ENCODE results near the gene GLMN.

The GLMN gene, protein sequence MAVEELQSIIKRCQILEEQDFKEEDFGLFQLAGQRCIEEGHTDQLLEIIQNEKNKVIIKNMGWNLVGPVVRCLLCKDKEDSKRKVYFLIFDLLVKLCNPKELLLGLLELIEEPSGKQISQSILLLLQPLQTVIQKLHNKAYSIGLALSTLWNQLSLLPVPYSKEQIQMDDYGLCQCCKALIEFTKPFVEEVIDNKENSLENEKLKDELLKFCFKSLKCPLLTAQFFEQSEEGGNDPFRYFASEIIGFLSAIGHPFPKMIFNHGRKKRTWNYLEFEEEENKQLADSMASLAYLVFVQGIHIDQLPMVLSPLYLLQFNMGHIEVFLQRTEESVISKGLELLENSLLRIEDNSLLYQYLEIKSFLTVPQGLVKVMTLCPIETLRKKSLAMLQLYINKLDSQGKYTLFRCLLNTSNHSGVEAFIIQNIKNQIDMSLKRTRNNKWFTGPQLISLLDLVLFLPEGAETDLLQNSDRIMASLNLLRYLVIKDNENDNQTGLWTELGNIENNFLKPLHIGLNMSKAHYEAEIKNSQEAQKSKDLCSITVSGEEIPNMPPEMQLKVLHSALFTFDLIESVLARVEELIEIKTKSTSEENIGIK

DNA sequence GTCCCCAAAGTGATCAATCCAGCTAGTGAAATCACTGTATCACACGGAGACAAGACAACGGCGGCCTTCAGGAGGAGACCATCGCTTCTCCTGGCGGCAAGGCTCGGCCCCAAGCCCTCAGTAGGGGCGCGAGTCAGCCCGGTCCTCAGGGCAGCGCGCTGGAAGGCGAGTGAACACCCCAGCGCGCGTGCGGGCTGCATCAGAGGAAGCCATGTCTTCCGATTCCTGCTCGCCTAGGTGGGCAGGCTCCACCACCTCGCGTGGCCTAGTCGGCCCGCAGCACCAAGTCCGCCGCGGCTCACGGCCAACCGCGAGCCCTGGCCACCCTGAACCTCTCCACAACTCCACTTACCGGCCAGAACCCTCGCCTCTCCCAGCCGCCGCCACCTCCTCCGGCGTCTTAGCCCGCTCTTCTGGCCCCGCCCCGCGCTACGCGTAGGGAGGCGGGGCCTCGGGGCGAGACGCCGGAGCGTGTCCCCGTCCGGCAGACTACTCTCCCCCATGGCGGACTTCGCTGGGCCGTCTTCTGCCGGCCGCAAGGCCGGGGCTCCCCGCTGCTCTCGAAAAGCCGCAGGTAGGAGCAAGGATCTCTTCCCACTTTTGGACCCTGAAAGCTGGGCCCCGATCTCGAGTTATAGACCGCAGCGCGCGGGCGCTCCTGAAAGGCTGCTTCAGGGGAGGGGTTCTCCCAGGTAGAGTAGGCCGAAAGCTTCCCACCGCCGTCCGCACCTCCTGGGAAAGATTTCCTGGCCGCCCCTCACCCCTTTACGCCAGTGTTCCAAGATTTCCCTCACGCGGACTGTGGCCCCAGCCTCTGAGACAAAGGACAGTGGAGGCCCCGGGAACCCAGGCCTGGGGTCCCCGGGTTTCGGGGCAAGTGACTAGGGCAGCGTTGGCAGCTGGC lies at the start of gene GLMN, which contains the start of gene RPAP2:
Gene GLMN (minus strand): TSS at position 415 of the 904 bp plus-strand sequence. CDS start 988 bp downstream, outside the sequence.
Gene RPAP2 (plus strand): TSS at position 487 of the 904 bp plus-strand sequence. CDS start 15 bp downstream, at position 502.
- in situ Hi-C loops (cut with HindIII; ENCODE audit: low sequenced_read_pairs): no loop called here

DNA sequence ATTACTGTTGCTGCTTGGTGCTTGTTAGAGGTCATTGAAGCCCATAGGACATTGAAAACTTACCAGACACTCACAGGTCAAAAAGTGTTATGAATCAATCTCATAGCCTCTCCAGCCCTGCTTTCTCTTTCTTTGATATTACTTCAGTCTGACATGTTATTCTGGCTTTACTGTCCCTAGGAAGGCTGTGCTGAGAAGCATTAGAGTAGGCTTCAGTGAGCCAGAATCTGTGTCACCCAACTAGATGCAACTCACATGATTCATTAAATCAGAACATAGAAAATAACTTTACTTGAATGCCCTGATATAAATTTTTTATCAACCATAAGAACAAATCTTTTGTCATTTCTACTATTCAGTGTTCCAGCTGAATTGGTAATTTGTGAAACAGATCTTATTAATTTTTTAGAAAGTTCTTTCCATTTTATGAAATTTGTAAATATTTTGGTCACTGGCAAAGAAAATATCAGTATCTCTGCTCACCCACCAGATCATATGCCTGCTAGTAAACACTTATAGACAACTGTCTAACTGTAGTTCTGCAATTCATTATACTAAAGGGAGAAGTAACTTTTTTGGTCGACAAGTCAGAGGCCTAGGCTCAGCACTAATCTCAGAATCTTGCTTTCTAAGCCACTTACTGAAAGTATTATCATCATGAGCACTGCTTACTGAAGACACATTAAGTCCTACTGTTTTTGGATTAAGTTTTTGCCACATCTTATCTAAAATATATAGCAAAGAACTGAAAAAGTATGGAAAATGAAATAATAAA lies 48.3 kb upstream of the GLMN start:
- in situ Hi-C loops (cut with HindIII; ENCODE audit: low sequenced_read_pairs): no loop called here

DNA sequence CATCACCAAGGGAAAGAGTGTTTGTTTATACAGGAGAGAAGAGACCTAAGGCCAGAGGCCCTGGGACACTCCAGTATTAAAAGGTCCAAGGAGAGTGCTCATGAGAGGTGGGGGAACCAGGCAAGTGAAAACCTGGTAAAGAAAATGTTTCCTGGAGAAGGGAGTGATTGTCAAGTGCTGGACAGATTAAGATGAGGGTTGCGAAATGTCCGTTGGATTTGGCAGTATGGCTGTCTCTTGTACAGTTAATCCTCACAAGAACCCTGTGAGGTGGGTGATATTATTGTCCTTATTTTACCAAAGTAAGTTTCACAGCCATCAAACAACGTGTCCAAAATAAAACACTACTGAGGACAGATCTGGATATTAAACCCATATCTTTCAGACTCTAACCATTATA lies 44.3 kb upstream of the GLMN start:
- in situ Hi-C loops (cut with HindIII; ENCODE audit: low sequenced_read_pairs): no loop called here

DNA sequence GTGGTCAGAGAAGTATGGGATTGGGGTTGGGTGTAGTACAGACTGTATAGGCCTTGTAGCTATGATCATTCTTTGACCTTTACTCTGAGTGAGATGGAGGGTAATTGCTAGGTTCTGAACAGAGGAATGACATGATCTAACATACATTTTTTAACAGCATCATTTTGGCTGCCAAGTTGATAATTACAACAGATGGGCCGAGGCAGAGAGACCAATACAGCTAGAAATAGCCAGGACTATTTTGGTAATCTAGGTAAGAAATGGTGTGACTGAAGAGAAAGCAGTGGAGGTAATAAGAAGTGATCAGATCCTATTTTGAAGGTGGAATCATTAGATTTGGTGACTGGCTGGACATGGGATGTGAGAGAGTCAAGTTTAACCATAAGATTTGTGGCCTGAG lies 43.6 kb upstream of the GLMN start:
- in situ Hi-C loops (cut with HindIII; ENCODE audit: low sequenced_read_pairs): no loop called here

DNA sequence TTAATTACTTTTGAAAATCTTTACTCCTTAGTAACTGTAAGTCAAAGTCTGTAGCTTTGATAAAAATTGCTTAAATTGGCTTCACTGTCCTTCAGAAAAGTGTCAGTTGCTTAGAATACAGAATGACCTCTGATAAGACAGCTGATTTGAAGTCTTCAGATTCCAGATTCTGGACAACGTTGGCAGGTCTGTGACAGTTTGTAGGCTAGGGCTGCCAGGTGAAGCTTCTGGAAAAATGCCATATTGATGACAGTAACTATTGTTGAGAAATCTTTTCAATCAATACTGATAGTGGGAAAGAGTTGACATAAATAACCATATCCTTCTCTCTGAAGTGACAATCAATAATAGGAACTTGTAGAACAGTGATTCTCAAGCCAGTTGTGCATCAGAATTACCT lies 41.4 kb upstream of the GLMN start:
- in situ Hi-C loops (cut with HindIII; ENCODE audit: low sequenced_read_pairs): no loop called here

DNA sequence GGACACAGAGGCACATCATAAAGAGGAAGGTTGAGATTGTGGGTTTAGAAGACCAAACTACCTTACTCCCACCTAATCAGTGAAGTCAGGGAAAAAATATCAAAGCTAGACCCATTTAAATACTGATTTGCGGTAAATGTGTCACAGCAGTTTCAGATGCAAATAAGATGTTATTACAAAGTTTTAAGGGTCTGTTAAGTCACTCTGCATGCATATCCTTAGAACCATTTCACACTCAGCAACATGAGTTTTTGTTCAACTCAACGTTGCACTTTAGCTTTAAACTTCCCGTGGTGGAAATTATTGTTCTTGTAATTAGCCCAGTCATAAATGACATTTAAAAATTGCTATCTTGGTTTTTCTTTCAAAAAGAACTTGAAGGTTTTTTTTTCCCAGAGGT lies 34.9 kb upstream of the GLMN start:
- in situ Hi-C loops (cut with HindIII; ENCODE audit: low sequenced_read_pairs): no loop called here

DNA sequence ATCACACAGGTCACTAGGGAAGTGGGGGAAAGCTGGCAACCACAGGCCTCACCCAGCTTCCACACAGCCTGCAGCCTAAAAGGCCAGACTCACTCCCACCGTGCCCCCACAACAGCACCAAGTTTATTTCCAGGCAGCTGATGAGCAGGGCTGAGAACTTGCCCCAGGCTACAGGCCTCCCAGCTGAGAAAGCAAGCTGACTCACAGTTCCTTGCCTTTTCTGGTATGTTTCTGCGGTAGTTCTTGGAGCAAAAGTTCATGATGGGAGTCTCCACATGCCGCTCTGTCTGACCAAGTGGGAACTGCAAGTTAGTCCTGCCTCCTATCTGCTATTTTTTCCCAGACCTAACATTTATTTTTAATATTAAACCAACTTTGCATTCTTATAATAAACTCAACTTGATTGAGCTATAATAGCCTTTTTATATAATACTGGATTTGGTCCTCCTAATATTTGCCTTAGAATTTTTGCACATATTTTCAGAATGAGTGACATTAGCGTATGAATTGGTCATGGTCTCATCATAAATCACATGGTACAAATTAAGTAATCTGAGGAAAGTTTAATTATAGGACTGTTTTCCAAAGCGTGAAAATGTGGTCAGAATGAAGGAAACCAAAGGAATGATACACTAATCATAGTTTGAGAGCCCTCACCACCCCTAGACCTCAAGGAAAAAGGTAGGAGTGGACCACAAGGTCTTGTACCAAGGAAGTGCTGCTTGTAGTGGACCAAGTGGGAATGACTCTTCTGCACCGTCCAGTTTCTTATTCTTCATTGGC lies 30.8 kb upstream of the GLMN start:
- in situ Hi-C loops (cut with HindIII; ENCODE audit: low sequenced_read_pairs): no loop called here

DNA sequence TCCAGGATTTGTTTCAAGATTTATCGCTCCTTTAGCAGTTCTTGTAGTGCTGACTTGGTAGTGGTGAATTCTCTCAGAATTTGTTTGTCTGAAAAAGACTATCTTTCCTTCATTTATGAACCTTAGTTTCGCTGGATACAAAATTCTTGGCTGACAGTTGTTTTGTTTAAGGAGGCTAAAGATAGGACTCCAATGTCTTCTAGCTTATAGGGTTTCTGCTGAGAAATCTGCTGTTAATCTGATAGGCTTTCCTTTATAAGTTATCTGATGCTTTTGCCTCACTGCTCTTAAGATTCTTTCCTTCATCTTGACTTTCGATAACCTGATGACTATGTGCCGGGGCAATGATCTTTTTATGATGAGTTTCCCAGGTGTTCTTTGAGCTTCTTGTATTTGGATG lies 29.0 kb upstream of the GLMN start:
- in situ Hi-C loops (cut with HindIII; ENCODE audit: low sequenced_read_pairs): no loop called here

DNA sequence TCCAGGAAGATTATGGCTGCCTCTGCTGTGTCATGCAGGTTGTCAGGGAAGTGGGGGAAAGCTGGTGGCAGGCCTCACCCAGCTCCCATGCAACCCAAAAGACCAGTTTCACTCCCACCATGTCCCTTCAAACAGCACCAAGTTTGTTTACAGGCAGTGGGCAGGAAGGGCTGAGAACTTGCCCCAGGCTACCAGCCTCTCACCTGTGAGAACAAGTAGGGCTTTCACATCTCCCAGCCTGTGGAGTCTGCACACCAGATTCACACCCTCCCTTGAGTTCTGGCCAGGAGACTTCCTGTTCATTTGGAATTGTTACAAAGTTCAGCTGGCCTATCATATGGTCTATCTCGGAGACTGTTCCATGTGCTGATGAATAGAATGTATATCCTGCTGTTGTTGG lies 27.9 kb upstream of the GLMN start:
- in situ Hi-C loops (cut with HindIII; ENCODE audit: low sequenced_read_pairs): no loop called here

DNA sequence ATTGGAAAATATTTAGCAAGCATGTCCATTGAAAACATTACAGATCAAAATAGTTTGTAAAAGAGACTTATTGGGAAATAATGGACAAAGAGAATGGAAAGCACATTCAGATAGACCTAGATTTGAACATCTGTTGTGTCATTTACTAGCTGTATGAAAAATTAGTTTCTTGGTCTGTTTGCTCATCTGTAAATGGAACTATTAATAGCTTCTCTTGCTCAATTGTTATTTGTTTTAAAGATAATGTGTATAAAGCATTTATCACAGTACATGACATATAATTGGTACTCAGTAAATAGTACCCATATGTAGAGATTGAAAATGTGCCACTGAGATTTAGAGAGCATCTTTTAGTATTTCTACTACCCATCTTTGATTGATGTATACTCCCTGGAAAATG lies 26.0 kb upstream of the GLMN start:
- in situ Hi-C loops (cut with HindIII; ENCODE audit: low sequenced_read_pairs): no loop called here

DNA sequence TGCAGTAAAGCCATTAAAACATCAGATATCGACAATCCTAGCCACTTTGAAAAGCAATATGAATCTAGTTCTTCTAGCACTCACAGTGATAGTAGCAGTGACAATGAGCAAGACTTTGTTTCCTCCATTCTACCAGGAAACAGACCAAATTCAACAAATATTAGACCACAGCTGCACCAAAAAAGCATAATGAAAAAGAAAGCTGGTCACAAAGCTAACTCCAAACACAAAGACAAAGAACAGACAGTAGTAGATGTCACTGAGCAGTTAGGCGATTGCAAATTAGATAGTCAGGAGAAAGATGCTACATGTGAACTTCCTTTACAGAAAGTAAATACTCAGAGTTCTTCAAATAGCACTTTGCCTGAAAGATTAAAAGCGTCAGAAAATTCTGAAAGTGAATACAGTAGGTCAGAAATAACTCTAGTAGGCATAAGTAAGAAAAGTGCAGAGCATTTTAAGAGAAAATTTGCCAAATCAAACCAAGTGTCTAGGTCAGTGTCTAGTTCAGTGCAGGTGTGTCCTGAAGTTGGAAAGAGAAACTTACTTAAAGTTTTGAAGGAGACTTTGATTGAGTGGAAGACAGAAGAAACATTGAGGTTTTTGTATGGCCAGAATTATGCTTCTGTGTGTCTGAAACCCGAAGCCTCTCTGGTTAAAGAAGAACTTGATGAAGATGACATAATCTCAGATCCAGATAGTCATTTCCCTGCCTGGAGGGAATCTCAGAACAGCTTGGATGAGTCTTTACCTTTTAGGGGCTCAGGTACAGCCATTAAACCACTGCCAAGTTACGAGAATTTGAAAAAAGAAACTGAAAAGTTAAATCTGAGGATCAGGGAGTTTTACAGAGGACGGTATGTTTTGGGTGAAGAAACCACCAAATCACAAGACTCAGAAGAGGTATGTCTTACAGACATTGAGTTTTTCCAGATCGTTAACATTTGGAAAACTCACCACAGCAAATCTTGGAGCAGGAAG lies 25.0 kb upstream of the GLMN start:
- in situ Hi-C loops (cut with HindIII; ENCODE audit: low sequenced_read_pairs): no loop called here

DNA sequence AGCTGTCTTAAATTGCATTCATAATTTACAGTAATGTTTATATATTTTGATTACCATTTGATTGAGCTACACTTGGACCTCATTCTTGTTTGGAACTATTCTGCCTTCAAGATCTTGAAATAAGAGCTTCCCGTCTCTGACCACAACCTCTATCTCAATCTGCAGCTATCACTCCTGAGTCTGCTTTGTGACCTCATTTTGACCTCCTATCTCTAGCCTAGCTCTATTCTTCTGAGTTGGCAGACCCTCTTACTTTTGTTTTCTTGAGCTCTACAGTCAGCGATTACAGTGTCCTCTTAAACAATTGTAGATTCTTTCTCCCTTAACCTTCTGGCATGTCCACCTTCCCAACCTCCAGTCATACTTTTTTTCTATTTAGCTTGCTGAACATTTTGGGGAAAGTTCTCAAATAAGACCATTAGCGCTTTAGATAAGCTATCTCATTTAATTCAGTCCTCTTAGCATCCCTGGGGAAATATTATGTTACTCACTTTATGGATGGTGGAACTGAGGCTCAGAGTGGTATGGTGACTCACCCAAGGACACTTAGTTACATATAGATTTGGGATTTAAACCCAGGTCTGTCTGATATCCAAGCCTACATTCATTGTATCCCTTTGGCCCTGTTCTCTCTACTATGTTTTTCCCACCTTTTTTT lies 19.2 kb upstream of the GLMN start:
- in situ Hi-C loops (cut with HindIII; ENCODE audit: low sequenced_read_pairs): no loop called here

DNA sequence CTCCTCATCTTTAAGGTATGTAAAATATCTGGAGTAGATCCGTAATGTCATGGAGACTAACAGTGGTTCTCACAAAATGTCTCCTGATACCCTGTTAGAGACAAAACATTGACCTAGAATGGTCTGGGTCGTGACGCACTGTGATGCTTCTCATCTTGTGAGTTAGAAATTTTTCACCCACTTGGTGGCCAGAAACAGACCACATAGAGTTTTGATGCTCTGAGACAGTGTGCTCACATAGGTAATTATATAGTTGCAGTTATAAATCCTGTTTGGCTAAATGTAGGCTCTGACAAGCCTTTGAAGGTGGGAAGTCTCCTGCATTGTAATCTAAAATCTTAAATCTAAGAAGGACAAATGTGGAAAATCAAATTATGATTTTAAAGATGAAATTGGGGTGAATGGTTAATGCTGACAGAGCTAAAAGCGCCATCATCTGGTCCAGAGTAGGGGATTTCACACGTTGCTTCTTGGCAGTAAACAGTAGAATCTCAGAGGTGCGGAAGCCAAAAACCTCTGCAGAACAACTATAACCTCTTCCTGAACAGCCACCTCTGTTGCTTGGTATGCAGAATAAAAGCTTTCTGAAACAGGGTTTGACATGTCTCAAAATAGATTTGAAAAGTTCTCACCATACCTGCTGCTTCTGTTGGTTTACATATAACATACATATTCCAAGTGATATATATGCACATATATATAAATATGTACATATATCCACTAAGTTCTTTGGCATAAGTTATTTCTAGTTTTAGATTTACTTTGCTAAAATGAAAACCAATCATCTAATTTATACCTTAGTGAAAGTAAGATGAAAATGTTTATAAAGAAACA lies 17.2 kb upstream of the GLMN start:
- in situ Hi-C loops (cut with HindIII; ENCODE audit: low sequenced_read_pairs): no loop called here

DNA sequence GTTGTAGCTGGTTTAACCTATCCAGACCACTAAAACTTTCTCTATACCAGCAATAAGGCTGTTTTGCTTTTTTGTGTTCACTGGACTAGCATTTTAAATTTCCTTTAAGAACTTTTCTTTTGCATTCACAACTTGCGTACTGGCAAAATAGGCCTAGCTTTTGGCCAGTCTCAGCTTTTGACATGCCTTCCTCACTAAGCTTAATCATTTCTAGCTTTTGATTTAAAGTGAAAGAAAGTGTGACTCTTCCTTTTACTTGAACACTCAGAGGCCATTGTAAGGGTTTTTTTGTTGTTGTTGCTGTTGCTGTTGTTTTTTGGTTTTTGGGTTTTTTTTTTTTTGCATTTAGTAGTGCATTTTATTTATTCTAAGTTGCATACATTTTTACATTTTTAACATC lies 15.2 kb upstream of the GLMN start:
- in situ Hi-C loops (cut with HindIII; ENCODE audit: low sequenced_read_pairs): no loop called here

DNA sequence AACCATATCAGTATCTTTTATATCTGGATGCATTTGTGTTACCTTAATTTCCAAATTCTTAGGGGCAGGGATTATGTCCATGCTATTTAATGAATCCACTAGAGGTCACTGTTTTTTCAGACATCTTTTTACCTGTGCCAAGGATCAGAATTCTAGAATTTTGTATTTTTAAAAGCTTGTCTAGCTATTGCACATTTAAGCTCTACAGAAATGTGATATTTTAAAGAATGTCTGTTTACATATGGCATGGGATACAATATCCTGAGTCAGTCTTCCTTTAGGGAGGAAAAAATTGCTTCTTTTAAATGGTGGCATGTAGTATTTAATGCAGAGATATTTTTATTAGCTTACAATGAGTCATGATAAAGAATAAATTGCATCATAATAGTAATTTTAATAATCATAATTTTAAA lies 11.4 kb upstream of the GLMN start:
- in situ Hi-C loops (cut with HindIII; ENCODE audit: low sequenced_read_pairs): no loop called here

DNA sequence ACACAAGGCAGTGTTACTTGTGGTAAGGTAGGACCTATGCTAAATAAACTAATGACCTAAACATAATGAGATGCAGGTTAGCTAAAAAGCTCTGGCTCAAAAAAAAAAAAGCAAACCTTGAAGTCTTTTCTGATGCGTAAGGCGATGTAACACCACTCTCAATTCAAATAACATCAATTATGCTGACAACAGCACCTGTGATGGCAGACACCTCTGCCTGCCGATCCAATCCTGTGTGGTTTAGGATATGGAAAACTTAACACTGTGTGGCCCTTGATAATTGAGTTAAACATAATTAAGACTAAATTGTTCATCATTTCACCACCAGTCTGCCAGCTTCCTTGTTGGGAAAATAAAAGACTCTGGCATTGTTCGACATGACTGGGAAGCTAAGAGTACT lies 9.2 kb upstream of the GLMN start:
- in situ Hi-C loops (cut with HindIII; ENCODE audit: low sequenced_read_pairs): no loop called here

DNA sequence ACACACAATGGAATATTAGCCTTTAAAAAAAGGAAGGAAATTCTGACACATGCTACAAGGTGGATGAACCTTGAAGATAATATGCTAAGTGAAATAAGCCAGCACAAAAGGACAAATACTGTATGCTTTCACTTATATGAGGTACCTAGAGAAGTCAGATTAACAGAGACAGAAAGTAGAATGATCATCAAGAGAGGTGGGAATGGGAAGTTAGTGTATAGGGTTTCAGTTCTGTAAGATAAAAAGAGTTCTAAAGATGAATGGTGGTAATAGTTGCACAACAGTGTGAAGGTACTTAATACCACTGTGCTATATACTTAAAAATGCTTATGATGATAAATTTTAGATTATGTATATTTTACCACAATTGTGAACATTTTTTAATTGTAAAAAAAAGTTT lies 7.2 kb upstream of the GLMN start:
- in situ Hi-C loops (cut with HindIII; ENCODE audit: low sequenced_read_pairs): no loop called here

Data from DLD1 (cell line).